H9 (cell line): Measurements from ENCODE around the gene PTX3. TPM values are rescaled to one million over a fixed set of nuclear protein-coding genes. Genes with fewer than 3 reads are reported as not detected.

ENCODE experiments used
- DNase-seq: peaks from one replicate; pipeline ENCODE4 v3.0.0-alpha.2; 2017
- H2AFZ ChIP-seq: one replicate; pipeline ENCODE4 v1.6.1; 2013; ENCODE audit warnings: mild to moderate bottlenecking, low read length, control low read depth, moderate library complexity
- H2AK5ac ChIP-seq: 2 replicates; pipeline ENCODE4 v1.6.1; 2013; ENCODE audit warnings: low read length, control low read depth, mixed read lengths; ENCODE audit not compliant: insufficient read length
- H2BK120ac ChIP-seq: one replicate; pipeline ENCODE4 v1.6.1; 2013; ENCODE audit warnings: low read depth, mild to moderate bottlenecking, low read length, control low read depth, inconsistent platforms; ENCODE audit not compliant: poor library complexity, severe bottlenecking
- H2BK12ac ChIP-seq: 2 replicates; pipeline ENCODE4 v1.6.1; 2013; ENCODE audit warnings: low read length, control low read depth, mixed read lengths, low read depth; ENCODE audit not compliant: insufficient read length
- H2BK15ac ChIP-seq: 2 replicates; pipeline ENCODE4 v1.6.1; 2013; ENCODE audit warnings: low read depth, low read length, control low read depth
- H2BK20ac ChIP-seq: one replicate; pipeline ENCODE4 v1.6.1; 2013; ENCODE audit warnings: low read depth, mild to moderate bottlenecking, low read length, control low read depth, inconsistent platforms; ENCODE audit not compliant: poor library complexity, severe bottlenecking
- H2BK5ac ChIP-seq: 2 replicates; pipeline ENCODE4 v1.6.1; 2013; ENCODE audit warnings: low read length, control low read depth, mixed read lengths; ENCODE audit not compliant: insufficient read length
- H3K14ac ChIP-seq: 2 replicates; pipeline ENCODE4 v1.6.1; 2013; ENCODE audit warnings: low read length, control low read depth; ENCODE audit not compliant: insufficient read depth
- H3K18ac ChIP-seq: 2 replicates; pipeline ENCODE4 v1.6.1; 2013; ENCODE audit warnings: low read depth, mild to moderate bottlenecking, mixed read lengths, low read length, control low read depth; ENCODE audit not compliant: insufficient read length
- H3K23ac ChIP-seq: 2 replicates; pipeline ENCODE4 v1.6.1; 2013; ENCODE audit warnings: low read length, control low read depth, mixed read lengths, low read depth; ENCODE audit not compliant: insufficient read length
- H3K23me2 ChIP-seq: 2 replicates; pipeline ENCODE4 v1.6.1; 2013; ENCODE audit warnings: low read depth, mild to moderate bottlenecking, mixed read lengths, low read length, control low read depth; ENCODE audit not compliant: insufficient read length, poor library complexity, severe bottlenecking
- H3K27ac ChIP-seq: 2 replicates; pipeline ENCODE4 v1.5.1; 2013; ENCODE audit warnings: low read length, control low read depth, mixed read lengths, low read depth; ENCODE audit not compliant: insufficient read length
- H3K27me3 ChIP-seq: 2 replicates; pipeline ENCODE4 v1.6.1; 2013; ENCODE audit warnings: low read length, control low read depth, inconsistent platforms; ENCODE audit not compliant: insufficient read depth
- H3K4ac ChIP-seq: 2 replicates; pipeline ENCODE4 v1.6.1; 2013; ENCODE audit warnings: low read depth, mild to moderate bottlenecking, control low read depth, inconsistent platforms, low read length, moderate library complexity
- H3K4me1 ChIP-seq: 2 replicates; pipeline ENCODE4 v1.6.1; 2013; ENCODE audit warnings: low read length, control low read depth, inconsistent platforms; ENCODE audit not compliant: insufficient read depth
- H3K4me2 ChIP-seq: 2 replicates; pipeline ENCODE4 v1.6.1; 2013; ENCODE audit warnings: low read length, control low read depth, mixed read lengths; ENCODE audit not compliant: insufficient read length, insufficient read depth
- H3K56ac ChIP-seq: 2 replicates; pipeline ENCODE4 v1.6.1; 2013; ENCODE audit warnings: low read depth, mild to moderate bottlenecking, mixed read lengths, low read length, control low read depth; ENCODE audit not compliant: insufficient read length
- H3K79me1 ChIP-seq: 2 replicates; pipeline ENCODE4 v1.6.1; 2013; ENCODE audit warnings: low read depth, mild to moderate bottlenecking, moderate library complexity, low read length, control low read depth, inconsistent platforms; ENCODE audit not compliant: insufficient read depth, poor library complexity, severe bottlenecking
- H3K79me2 ChIP-seq: 2 replicates; pipeline ENCODE4 v1.6.1; 2013; ENCODE audit warnings: low read length, control low read depth, inconsistent platforms; ENCODE audit not compliant: insufficient read depth
- H3K9ac ChIP-seq: 2 replicates; pipeline ENCODE4 v1.6.1; 2013; ENCODE audit warnings: low read length, control low read depth, mixed read lengths; ENCODE audit not compliant: insufficient read length; ENCODE audit errors: extremely low read depth
- H3K9me3 ChIP-seq: one replicate; pipeline ENCODE4 v1.6.1; 2013; ENCODE audit warnings: low read depth, low read length, inconsistent platforms; ENCODE audit not compliant: control insufficient read depth
- H3T11ph ChIP-seq: one replicate; pipeline ENCODE4 v1.6.1; 2013; ENCODE audit warnings: mild to moderate bottlenecking, low read length, control low read depth, inconsistent platforms
- H4K20me1 ChIP-seq: one replicate; pipeline ENCODE4 v1.6.1; 2013; ENCODE audit not compliant: control insufficient read depth, insufficient read length, insufficient read depth
- H4K5ac ChIP-seq: 2 replicates; pipeline ENCODE4 v1.6.1; 2013; ENCODE audit warnings: low read depth, mild to moderate bottlenecking, mixed read lengths, low read length, control low read depth; ENCODE audit not compliant: insufficient read length
- H4K8ac ChIP-seq: replicated peaks from 2 replicates; pipeline ENCODE4 v1.6.1; 2013; ENCODE audit warnings: low read length, control low read depth, mixed read lengths, low read depth; ENCODE audit not compliant: insufficient read length
- H4K91ac ChIP-seq: 2 replicates; pipeline ENCODE4 v1.6.1; 2013; ENCODE audit warnings: low read depth, mild to moderate bottlenecking, moderate library complexity, mixed read lengths, low read length, control low read depth; ENCODE audit not compliant: insufficient read length
- H3K27ac Mint-ChIP-seq, 3 experiments: 2 replicates in 2 of 3; 3 replicates in 1 of 3; pipeline ENCODE4 v1.8.0; 2020 to 2021; ENCODE audit warnings: mixed read lengths in 3 of 3, mild to moderate bottlenecking in 1 of 3, moderate library complexity in 1 of 3
- H3K27me3 Mint-ChIP-seq: 2 replicates; pipeline ENCODE4 v1.8.0; 2021; ENCODE audit warnings: low read depth, mild to moderate bottlenecking, moderate library complexity, mixed read lengths
- H3K36me3 Mint-ChIP-seq, 3 experiments: 2 replicates in 2 of 3; 3 replicates in 1 of 3; pipeline ENCODE4 v1.8.0; 2020 to 2021; ENCODE audit warnings: low read depth in 3 of 3, mixed read lengths in 3 of 3; ENCODE audit not compliant: insufficient read depth in 1 of 3
- H3K4me1 Mint-ChIP-seq, 2 experiments: 2 replicates each; pipeline ENCODE4 v1.8.0; 2020; ENCODE audit warnings: mixed read lengths in 2 of 2
- H3K4me3 Mint-ChIP-seq, 2 experiments: 2 replicates in 1 of 2; 3 replicates in 1 of 2; pipeline ENCODE4 v1.8.0; 2020 to 2021; ENCODE audit warnings: mild to moderate bottlenecking in 2 of 2, mixed read lengths in 2 of 2, moderate library complexity in 1 of 2
- H3K9me3 Mint-ChIP-seq, 2 experiments: 2 replicates in 1 of 2; 3 replicates in 1 of 2; pipeline ENCODE4 v1.8.0; 2020; ENCODE audit warnings: mild to moderate bottlenecking in 2 of 2, mixed read lengths in 2 of 2, moderate library complexity in 1 of 2
- CTCF ChIP-seq: fragments of 200-600 bp; sonication (generic); conservative IDR thresholded peaks from 3 replicates; pipeline ENCODE4 v1.8.0; 2021; ENCODE audit warnings: antibody characterized with exemption, mild to moderate bottlenecking
- WGBS: extraction: QIAGEN DNeasy Blood & Tissue Kit; methylation state at CpG from one replicate; pipeline ENCODE4 v1.1.7; 2013; ENCODE audit warnings: missing lambda C conversion rate, low lambda C conversion rate, mixed read lengths; ENCODE audit not compliant: insufficient read length; ENCODE audit errors: extremely low coverage; 5-methylcytosine and 5-hydroxymethylcytosine counted together
- total RNA-seq: library from RNA; stranded (reverse); gene quantifications from 2 replicates; pipeline ENCODE4 v1.2.1, GENCODE V29; 2021

The PTX3 gene
- total RNA-seq, 1 experiment from 2014 or later, result 0.11 TPM

GRCh38 chr3:157467200-157467599 is 30.6 kb downstream of the PTX3 start:
- H3T11ph ChIP-seq, result no peak overlapping the region
- Mint-ChIP-seq H3K27me3 (no peaks in the 10 kb centered on the region), H3K36me3 (no peaks in the 10 kb centered on the region), H3K27ac (no peak overlapping the region), H3K4me1 (peaks cover 4 to 5% of the 10 kb centered on the region in 2 experiments; a peak in 1 of 4 replicates), H3K4me3 (no peak overlapping the region), H3K9me3 (no peaks in the 10 kb centered on the region)
- no peak overlapping the region for H2BK20ac ChIP-seq
- no peak for TF ChIP-seq CTCF
- DNase-seq, result no peak
- no peak overlapping the region for H4K8ac ChIP-seq
- H2AK5ac ChIP-seq, result no peak overlapping the region
- no peaks in the 10 kb centered on the region for H3K79me1 ChIP-seq
- no peak overlapping the region for H3K56ac ChIP-seq
- H3K4ac ChIP-seq, result no peak overlapping the region
- no peak overlapping the region for H2AFZ ChIP-seq
- no peak overlapping the region for H2BK15ac ChIP-seq
- H4K91ac ChIP-seq, result no peak overlapping the region
- no CpG with 5 or more reads among the region's 1 CpG for WGBS
- H3K79me2 ChIP-seq, result no peaks in the 10 kb centered on the region
- no peak overlapping the region for H2BK12ac ChIP-seq
- H4K5ac ChIP-seq, result no peak overlapping the region
- no peaks in the 10 kb centered on the region for H3K9me3 ChIP-seq
- H3K4me2 ChIP-seq, result no peak overlapping the region
- H2BK120ac ChIP-seq, result no peak overlapping the region
- no peaks in the 10 kb centered on the region for H3K27me3 ChIP-seq
- no peaks in the 10 kb centered on the region for H3K23me2 ChIP-seq
- no peaks in the 10 kb centered on the region for H3K4me1 ChIP-seq
- no peak overlapping the region for H3K27ac ChIP-seq
- no peak overlapping the region for H3K23ac ChIP-seq
- H3K14ac ChIP-seq, result no peak overlapping the region
- H2BK5ac ChIP-seq, result no peak overlapping the region
- H3K9ac ChIP-seq, result no peak overlapping the region
- H3K18ac ChIP-seq, result no peak overlapping the region
- H4K20me1 ChIP-seq, result no peaks in the 10 kb centered on the region
